NCI-H748 treated with DMSO at 0.1 percent for 48 hours (cell line): ENCODE results near the gene MRAP.
A peak's percentile ranks its signal among the peaks of the same experiment; 100 is the strongest.

Source experiments
- DNase-seq: peaks from one replicate; lab custom pipeline; 2025; lab: John Stamatoyannopoulos, UW

Gene MRAP

GRCh38 chr21:32322676-32323075, 24.0 kb downstream of the MRAP start:
- DNase-seq, result no peak

DNA sequence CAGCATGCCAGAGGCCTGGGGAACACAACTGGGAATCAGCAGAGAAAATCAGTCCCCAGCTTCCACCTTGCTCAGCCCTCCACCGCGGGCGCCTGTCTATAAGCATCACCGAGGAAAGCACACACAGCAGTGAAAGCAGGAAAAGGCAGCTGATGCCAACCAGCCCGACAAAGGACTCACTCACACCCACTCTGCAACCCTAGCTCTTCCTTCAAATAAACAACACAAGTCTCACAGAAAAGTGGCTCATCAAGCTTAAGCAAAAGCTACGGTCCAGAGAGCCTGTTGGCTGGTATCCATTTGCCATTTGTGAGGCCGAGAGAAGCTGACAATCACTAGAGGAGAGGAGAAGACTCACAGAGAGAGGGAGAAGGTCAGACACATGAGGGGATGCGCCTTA, 27.1 kb downstream of the MRAP start:
- no peak for DNase-seq

GRCh38 chr21:32328595-32328994, 29.9 kb downstream of the MRAP start:
- DNase-seq, result no peak

DNA sequence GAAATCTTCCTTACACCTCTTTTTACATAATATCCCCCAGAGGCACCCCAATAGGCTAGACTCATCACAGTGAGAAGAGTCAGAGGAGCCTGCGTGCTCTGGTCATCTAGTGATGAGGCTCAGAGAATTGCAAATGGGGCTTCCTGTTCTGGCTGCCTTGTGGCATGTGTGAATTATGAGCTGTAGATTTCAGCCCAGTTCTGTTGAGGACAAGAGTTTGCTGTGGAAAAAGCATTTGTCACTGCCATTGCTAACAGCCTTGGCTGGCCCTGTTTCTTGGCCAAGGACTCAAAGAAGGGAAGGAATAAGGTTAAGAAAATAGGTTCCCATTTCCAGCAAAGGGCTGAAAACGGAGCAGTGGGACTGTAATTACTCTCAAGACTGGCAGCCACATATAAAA, 30.7 kb downstream of the MRAP start:
- DNase-seq, result no peak

GRCh38 chr21:32329776-32330175, 31.1 kb downstream of the MRAP start:
- no peak for DNase-seq

- DNase-seq, result peak; percentile 4
These were observed 32.2 kb downstream of the MRAP start for GRCh38 chr21:32330784-32331311.

DNA sequence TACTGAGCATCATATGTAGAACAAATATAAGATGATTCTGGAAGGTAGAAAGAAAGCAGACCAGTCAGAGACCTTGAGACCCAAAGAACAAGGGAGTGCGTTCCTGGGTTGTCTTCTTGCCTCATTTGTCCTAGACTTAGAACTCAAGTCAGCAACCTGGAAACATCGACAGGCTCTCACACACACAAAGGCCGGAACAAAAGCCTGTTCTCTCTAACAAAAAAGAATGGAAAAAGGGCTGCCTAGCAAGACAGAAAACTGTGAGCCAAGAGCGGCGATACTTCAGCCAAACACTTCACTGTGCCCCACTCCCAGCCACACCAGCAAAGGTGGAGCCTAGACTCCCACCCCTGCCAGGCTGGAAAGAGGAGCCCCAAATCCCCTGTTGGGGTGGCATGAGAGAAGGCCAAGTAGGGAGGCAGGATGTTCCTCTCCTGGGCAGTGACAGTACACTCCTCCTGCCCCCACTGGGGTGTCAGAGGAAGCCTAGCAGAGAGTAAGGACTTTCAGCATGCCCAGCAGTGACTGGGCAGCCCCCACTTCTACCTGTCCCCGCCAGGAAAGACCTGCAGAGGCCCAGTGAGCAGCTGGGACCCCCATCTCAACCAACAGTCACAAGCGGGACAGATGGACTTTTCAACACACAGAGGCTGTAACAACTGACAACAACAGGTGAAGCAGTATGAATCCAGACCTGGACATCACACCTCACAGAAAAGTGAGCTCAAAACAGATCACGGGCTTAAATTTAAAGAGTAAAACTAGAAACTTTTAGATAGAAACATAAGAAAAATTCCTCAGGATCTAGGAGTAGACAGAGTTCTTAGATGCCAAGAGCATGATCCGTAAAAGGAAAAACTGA, 33.0 kb downstream of the MRAP start:
- no peak for DNase-seq

DNA sequence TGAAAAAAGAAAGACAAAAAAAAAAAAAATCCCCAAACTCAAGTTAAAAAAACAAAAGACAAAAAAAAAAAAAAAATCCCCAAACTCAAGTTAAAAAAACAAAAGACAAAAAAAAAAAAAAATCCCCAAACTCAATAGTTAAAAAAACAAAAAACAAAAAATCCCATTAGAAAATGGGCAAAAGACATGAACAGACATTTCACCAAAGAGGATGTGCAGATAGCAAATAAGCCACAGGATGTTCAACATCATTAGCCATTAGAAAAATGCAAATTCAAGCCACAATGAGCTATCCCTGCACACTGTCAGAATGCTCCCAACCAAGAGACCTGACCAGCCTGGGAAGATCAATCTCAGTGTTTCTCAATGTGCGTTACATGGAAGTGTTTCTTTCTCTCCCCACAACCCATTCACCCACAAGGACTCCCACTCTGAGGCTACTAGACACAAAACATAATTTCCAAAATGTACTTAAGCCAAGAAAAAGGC, 33.9 kb downstream of the MRAP start:
- DNase-seq, result no peak

- no peak for DNase-seq
These were observed 35.5 kb downstream of the MRAP start for GRCh38 chr21:32333953-32334673.

GRCh38 chr21:32334980-32335531, 36.4 kb downstream of the MRAP start:
- DNase-seq, result no peak

DNA sequence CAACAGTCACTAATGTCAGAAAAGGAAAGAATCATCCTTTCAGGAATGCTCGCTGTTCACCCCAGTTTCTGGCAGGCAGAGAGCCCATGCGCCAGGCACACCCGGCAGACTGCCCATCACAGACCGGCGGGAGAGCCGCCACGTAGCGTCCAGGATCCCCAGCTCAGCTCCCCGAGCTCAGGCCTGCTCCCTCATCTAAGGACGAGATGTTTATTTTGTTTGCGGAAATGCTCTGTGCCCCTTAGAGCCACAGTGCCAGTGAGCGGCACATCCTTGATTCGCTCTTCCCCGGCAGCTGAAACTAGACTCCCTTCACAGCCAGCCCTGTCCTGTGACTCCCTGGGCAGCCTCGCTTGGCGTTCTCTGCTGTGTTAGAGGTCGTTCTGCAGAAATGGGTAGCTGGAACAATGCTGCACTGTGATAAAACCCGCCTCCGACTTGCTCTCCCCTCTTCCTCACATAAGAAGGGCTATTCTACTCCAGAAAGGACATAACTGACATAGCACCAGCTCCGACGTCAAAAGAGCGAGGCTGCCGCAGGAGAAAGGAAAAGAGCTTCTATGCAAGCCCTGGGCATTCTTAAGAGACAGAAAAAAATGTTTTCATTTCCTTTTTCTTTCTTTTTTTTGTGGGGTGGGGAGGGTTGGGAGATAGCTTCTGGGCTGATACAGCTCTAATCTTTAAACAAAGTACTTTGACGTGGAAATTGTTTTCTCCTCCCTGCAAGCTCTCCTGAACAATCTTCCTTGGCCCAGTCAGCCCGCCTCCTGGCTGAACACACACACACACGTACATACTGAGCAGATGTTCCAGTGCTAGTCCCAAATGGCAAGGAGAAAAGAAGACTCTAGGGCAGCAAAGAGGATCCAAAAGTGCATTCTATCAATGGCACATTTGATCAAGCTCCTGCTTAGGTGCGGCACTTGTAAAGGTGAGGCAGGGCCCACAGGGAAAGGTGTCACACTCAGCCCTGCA, 37.2 kb downstream of the MRAP start:
- DNase-seq, result no peak

GRCh38 chr21:32336711-32337110, 38.1 kb downstream of the MRAP start:
- DNase-seq, result no peak

GRCh38 chr21:32337206-32337605, 38.6 kb downstream of the MRAP start:
- DNase-seq, result no peak

DNA sequence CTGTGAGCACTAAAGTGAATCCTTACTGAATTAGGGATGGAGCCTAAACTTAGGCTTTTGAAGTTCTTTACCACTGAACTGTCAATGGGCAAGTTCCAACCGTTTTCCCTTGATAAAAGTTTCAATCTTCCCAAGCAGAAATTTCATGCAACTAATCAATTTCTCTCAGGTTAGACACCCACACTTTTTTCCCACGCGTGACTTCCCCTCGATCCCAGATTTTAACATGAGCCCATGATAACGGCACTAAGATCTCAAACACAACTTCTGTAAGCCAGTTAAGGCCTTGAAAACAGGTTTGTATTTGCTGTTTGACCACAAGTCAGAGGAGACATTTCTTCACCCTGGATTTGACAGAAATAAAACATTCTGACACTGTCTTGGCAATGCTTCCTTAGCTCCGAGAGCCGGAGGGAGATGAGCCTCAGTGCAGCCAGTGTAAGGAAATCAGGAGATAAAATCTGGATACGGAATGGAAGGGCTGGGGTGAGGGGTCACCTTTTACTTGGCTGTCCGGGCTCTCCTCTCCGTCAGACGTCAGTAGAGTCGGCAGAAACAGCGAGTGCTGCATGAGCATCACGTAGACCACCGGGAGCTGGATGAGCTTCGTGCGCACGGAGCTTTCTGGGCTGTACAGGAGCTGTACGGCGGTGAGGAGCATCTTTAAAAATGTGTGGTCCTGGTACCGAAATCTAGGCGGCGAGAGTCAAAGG, 39.7 kb downstream of the MRAP start:
- no peak for DNase-seq

DNA sequence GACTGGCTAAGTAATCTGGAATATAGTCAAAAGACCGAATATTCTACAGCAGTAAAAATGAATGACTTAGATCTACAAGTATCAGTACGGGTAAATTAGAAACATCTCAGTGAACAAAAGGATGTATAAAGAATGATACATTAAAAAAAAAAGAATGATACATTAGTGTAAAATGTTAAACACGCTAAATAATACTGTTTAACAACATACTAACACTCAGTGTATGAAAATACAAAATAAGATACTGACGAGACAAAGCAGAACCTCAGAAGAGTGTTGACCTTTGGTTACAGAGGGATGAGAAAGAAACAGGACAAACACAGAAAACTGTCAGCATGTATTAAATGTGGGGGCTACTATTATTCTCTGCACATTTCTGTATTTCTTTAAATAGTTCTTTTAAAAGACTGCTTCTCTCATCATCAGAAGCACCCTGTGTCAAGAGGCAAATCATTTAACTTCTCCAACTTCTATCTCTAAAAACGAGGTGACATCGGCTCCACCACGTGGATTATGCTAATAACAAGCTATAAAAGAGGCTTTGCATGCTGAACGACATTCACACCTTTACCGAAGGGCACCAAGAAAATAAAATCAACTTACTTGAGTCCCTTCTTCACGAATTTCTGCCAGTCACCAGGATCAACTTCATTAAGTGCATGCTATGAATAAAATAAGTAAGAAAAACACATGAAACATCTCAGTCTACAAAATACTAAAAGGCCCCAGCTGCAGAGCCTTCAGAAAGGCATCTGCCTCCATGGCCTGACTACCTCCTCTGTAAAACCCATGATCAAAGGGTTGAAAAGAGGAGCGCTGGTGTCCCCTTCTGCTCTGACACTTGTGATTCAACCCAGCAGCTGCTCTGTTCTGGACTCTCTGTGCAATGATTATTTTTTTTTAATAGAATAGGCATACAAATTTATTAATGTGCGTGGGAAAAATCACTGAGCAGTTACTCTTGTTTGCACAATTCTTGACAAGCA, 42.5 kb downstream of the MRAP start:
- DNase-seq, result no peak

- DNase-seq, result no peak
These were observed 48.3 kb downstream of the MRAP start for GRCh38 chr21:32346951-32347350.

GRCh38 chr21:32347351-32347750, 48.7 kb downstream of the MRAP start:
- DNase-seq, result no peak

- no peak for DNase-seq
These were observed 49.3 kb downstream of the MRAP start for GRCh38 chr21:32347977-32348376.

- DNase-seq, result no peak
These were observed 50.1 kb downstream of the MRAP start for GRCh38 chr21:32348604-32349332.
